ENCODE results near the gene PPM1N. TPM values are rescaled to one million over a fixed set of nuclear protein-coding genes. Genes with fewer than 3 reads are reported as not detected.
A peak's percentile ranks its signal among the peaks of the same experiment; 100 is the strongest.

PPM1N gene
- total RNA-seq, 1 donor: 0.99 TPM

GRCh38 chr19:45474606-45475521 is 23.4 kb upstream of the PPM1N start:
- no peak overlapping the region for H3K4me3 ChIP-seq (ENCODE audit: low read depth, low read length)
- DNase-seq (ENCODE audit: low read depth): no peak
- no peak for TF ChIP-seq CTCF (IDR thresholded peaks at IDR 0.05; ENCODE audit: insufficient read depth, low read length)

DNA sequence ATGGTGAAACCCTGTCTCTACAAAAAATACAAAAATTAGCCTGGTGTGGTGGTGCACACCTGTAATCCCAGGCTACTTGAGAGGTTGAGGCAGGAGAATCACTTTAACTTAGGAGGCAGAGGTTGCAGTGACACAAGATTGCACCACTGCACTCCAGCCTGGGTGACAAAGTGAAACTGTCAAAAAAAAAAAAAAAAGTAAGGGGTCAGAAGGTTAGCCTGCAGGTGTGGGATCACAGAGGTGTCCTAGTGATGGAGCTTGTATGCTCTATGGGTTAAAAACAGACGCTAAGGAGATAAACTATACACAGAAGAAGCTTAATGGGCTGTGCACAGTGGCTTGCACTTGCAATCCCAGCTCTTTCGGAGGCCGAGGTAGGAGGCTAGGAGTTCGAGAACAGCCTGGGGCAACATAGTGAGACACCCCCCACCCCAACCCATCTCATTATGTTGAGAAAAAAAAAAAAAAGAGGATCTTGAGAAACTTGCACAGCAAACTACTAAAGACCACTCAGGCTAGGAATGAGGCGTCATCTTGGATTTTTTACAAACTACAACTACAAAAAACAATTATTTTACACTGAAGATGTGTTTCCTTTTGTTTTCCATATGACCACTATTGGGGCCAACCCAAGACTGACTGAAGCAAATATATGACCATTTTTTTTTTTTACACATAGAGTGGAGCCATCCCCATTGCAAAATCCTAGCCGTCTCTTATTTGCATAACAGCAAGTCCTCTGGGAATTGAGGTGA is 22.5 kb upstream of the PPM1N start:
- DNase-seq (ENCODE audit: low read depth): no peak
- no peak overlapping the region for H3K4me3 ChIP-seq (ENCODE audit: low read depth, low read length)
- TF ChIP-seq CTCF (IDR thresholded peaks at IDR 0.05; ENCODE audit: insufficient read depth, low read length): no peak

DNA sequence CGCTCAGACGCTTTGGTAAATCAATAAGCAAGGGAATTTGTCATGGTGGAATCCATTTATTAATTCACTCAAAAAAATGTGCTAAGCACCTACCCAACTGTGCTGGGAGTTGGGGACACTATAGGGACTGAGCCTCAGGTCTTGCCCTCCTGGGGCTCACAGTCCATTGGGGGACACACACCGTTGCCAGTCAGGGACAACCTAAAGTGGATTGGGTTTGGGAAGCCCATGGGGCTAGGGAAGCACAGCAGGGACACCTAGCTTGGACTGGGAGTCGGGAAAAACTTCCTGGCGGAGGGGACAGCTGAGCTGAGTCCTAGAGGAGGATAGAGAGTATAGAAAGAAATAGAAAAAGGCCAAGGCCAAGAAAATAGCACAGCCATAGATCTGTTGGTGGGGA is 21.9 kb upstream of the PPM1N start:
- no peak for DNase-seq (ENCODE audit: low read depth)

DNA sequence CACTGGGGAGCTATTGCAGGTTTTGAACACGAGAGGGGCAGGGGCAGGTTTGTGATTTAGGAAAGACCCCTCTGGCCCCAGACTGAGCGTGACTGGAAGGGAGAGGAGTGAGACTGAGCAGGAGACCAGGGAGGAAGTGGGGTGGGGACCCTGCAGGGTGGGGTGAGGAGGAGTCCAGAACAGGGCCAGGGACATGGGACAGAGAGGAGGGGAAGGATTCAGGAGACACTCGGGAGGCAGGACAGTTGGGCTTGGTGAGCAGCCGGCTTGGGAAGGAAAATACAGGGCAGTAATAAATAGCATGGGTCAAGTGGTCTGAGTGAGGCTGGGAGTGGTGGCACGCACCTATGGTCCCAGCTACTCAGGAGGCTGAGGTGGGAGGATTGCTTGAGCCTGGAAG is 21.1 kb upstream of the PPM1N start:
- H3K4me3 ChIP-seq (ENCODE audit: low read depth, low read length): no peak overlapping the region
- no peak for DNase-seq (ENCODE audit: low read depth)
- no peak for TF ChIP-seq CTCF (IDR thresholded peaks at IDR 0.05; ENCODE audit: insufficient read depth, low read length)

More for the DNA sequence above, 21.9 kb upstream of the PPM1N start:
- no peak for TF ChIP-seq CTCF (IDR thresholded peaks at IDR 0.05; ENCODE audit: insufficient read depth, low read length)
- H3K4me3 ChIP-seq (ENCODE audit: low read depth, low read length): no peak overlapping the region

- no peak for DNase-seq (ENCODE audit: low read depth)
- TF ChIP-seq CTCF (IDR thresholded peaks at IDR 0.05; ENCODE audit: insufficient read depth, low read length): no peak
- H3K4me3 ChIP-seq (ENCODE audit: low read depth, low read length): peak overlapping the region; percentile 75
Measured at GRCh38 chr19:45477713-45478453, 20.4 kb upstream of the PPM1N start.

DNA sequence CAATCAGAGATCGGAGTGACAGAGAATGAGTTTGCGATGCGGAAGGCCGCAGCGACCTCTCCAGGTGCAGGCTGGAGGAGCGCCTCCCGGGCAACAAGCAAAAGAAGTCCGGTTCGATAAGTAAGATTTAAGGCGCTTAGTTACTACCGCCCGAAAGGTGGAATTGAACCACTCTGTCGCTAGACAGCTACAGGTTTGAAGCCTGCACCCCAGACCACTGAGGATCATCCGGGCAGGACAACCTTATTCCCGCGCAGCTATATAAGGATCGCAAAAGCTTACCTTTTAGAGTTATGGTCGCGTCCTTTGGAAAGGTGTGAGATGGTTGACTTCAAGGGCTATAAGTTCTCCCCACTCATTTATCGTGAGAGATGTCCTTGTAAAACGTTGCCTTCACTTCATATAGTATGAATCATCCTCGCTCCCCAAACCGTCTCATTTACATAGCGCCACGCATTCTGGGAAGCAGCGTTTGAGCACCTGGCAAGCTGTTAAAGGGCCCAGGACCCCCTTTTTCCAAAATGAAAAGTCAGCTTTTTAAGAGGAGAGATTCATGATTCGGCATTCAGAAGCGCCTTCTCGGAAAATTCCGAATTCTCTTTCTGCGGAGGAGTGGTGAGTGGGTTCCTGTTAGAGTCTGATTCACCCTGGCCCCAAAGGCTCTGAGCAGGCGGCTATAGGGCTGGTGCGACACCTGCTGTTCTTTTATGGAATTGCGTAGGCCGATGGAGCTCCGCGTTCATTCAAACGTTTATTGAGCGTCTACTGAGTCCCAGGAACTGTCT is 19.6 kb upstream of the PPM1N start:
- H3K4me3 ChIP-seq (ENCODE audit: low read depth, low read length): peak overlapping the region; percentile 75
- peak; percentile 97 for DNase-seq (ENCODE audit: low read depth)
- TF ChIP-seq CTCF (IDR thresholded peaks at IDR 0.05; ENCODE audit: insufficient read depth, low read length): peak; percentile 98

All from fibroblast of the aortic adventitia (primary cell).